HepG2 (cell line): ENCODE measurements around the gene SMARCE1.

Experiments used
- POLR2A ChIP-seq, 2 experiments: IDR thresholded peaks; 2 replicates each; pipeline ENCODE4 v1.6.1; 2011; ENCODE audit warnings: low read depth in 2 of 2, low read length in 2 of 2, mild to moderate bottlenecking in 1 of 2, moderate library complexity in 1 of 2; ENCODE audit not compliant: insufficient read depth in 1 of 2
- ZNF558 ChIP-seq: sonication (generic); formaldehyde crosslinking; IDR thresholded peaks from 2 replicates; pipeline ENCODE4 v1.9.0; 2022; ENCODE audit warnings: mild to moderate bottlenecking, missing genetic modification reagents, borderline replicate concordance

- TF ChIP-seq ZNF558 (CRISPR knock-in tag): no peak
- TF ChIP-seq POLR2A (IDR thresholded peaks at IDR 0.05; ENCODE audit: insufficient read depth in 1 of 2, low read depth in 2 of 2, low read length in 2 of 2): no peak
Observed at GRCh38 chr17:40600486-40601046, 47.1 kb downstream of the SMARCE1 start.
